ENCODE results near the gene TEAD3.
"Not testable (repeated sequence)": the region's sequence is repeated elsewhere in the genome, so short reads cannot be mapped to it uniquely, and the experiment has no call there.

TEAD3 gene

GRCh38 chr6:35445691-35446090 is 51.2 kb downstream of the TEAD3 start:
- DNase-seq, result no peak

- no peak for DNase-seq
Observed at GRCh38 chr6:35443341-35444030, 53.4 kb downstream of the TEAD3 start.

DNA sequence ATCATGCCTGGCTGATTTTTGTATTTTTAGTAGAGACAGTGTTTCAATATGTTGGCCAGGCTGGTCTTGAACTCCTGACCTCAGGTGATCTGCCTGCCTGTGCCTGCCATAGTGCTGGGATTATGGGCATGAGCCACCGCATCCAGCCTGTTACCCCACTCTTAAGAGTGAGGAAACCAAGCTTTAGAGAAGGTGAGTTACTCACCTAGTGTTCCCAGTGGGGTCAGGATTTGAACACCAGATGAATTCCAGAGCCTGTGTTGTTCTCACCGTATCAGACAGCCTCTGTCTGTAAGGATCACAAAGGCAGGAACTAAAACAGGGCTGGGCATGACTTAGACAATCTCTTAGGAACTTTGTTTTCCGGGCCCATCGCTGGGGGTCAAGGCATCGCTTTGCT is 54.2 kb downstream of the TEAD3 start:
- no peak for DNase-seq

DNA sequence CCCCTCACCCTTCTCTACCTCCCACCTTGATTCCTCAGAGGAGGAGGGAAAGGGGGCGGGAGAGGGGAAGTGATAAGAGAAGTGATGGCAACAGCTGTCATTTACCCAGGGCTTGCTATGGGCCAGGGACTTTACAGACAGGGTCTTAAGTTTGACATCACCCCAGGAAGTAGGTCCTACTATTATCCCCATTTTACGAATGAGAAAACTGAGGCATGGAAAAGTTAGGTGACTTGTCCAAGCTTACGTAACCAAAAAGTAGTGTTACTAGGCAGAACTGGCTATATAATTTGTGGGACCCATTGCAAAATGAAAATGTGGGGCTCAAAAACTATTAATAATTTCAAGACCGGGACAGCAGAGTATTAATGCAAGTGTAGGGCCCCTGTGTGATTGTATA is 55.2 kb downstream of the TEAD3 start:
- no peak for DNase-seq

GRCh38 chr6:35441205-35441604 is 55.7 kb downstream of the TEAD3 start:
- no peak for DNase-seq

DNA sequence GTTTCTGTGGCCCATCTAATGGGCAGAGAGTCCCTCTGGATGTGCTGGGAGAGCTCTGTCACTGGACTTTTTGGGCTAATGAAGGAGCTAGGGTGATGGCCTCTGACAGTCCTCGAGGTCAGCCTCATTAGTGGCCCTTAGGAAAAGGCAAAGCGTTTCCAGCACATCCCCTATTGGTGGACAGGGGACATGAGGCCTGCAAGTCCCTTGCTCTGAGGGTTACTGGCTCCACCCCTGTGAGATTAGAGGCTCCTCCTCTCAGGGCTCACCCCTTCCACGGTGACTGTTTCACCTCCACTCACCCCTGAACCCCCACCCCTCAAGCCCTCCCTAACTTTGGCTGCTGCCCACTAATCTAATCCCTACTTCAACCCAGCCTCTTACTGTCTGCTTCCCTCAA is 57.6 kb downstream of the TEAD3 start:
- DNase-seq, result no peak

DNA sequence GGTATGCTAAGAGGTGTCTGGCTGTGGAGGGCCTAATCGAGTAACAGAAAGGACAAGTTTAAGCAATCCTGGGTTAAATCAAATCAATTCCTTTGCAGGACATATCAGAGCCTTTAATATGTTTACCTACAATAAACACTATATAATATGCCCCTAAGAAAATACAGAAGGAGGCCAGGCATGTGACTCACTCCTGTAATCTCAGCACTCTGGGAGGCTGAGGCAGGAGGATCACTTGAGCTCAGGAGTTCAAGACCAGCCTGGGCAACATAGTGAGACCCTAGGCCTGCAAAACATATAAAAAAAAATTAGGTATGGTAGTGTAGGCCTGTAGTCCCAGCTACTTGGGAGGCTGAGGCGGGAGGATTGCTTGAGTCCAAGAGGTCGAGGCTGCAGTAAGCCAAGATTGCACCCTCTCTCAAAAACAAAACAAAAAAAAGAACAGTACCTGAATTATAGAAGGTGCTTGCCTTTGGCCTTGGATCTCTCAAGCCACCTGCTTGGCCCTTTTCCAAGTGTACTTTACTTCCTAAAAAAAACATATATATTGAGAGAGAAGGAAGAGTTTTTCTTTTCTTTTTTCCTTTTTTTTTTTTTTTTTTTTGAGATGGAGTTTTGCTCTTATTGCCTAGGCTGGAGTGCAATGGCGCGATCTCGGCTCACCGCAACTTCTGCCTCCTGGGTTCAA is 58.4 kb downstream of the TEAD3 start:
- DNase-seq, result not testable (repeated sequence)

GRCh38 chr6:35436071-35436857 is 60.6 kb downstream of the TEAD3 start:
- DNase-seq, result no peak

DNA sequence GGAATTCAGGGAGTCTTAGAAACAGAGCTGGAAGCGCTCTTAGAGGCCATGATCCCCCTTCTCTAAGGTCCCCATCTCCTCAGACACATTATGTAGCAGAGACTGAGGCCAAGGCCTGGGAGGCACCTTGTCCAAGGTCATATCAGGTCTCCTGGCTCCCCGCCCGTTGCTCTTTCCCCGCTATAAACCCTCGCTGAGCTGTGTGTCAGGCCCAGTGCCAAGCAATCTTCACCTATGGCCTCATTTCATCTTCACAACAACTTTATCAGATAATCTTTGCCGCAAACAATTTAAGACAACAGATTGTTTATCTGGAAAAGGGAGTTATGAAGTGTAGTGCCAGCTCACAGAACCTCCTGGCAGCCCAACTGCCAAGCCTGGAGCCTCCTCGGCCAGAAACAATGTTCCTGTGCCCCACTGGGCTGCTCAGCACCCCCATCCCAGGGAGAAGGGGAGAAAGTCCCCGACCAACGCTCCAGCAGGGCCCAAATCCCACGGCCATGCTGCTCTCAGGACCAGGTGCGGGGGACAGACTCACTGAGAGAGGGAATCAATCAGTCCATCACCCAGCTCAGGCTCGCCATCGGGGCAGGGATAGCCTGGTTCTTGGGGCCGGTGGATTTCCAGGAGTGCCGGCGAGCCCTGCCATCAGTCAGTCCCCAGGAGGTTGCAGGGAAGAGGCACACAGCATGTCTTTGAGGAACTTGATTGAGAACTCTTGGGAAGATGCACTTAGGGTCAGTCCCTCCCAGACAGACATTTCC is 61.6 kb downstream of the TEAD3 start:
- no peak for DNase-seq

- DNase-seq, result not testable (repeated sequence)
Observed at GRCh38 chr6:35432702-35433101, 64.2 kb downstream of the TEAD3 start.

GRCh38 chr6:35432291-35432690 is 64.6 kb downstream of the TEAD3 start:
- no peak for DNase-seq

DNA sequence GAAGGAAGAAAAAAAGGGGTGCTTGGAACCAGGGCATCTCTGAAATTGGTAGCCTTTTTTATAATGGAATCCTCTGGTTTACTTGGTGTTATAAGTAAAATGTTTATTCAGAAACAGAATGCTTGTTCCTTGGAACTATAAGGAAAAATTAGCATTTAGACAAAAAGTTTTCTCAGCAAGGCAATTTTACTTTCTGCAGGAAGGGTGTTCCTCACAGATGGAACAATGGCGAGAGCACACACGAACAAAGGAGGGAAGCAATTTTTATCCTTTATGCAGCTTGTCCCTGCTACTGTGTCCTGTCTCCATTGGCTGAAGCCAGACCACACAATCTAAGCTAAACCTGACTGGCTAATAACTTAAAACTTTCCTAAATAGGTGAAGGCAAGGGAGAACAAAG is 67.4 kb downstream of the TEAD3 start:
- no peak for DNase-seq

DNA sequence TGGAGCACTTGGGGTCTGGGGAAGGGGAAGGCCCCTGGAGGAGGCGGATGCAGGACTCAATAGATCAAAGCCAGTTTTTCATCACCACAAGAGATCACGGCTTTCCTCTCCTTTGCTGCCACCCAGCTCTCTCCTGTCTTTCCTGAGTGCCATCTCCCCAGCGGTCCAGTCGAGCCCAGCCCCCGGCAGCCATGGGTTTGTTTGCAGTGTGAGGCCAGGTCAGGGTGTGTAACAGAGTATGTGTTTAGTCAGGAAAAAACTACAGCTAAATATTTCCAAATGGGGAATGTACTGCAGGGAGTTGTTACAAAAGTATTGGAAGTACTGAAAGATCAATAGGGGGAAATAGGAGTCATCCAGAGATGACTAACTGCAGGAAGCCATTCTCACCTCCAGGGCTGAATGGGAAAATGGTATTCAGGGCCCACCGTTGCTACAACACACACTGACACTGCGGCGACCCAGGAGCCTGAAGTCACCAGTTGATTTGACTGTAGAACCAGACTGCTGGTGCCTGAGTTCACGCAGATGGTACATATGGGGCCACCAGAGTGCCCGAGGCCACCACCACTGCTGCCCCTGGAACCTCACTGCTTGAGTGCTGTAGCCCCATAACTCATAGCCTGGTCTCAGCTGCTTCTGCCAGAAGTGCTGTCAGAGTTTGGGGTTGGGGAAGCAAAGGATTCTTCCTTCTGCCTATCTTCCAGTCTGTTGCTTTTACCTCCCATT is 68.3 kb downstream of the TEAD3 start:
- no peak for DNase-seq

DNA sequence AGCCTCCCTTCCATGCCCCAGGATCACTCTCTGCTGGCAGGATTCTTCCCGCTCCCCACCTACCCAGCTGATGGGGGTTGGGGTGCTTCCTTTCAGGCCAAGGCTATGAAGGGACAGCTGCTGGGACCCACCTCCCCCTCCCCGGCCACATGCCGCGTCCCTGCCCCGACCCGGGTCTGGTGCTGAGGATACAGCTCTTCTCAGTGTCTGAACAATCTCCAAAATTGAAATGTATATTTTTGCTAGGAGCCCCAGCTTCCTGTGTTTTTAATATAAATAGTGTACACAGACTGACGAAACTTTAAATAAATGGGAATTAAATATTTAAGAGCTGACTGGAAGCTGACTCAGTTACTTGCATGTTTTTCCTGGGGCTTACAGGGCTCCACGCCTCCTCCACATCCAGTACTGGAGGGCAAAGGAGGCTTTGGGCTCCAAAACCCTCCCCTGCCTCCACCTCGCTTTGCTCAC is 69.0 kb downstream of the TEAD3 start:
- no peak for DNase-seq

DNA sequence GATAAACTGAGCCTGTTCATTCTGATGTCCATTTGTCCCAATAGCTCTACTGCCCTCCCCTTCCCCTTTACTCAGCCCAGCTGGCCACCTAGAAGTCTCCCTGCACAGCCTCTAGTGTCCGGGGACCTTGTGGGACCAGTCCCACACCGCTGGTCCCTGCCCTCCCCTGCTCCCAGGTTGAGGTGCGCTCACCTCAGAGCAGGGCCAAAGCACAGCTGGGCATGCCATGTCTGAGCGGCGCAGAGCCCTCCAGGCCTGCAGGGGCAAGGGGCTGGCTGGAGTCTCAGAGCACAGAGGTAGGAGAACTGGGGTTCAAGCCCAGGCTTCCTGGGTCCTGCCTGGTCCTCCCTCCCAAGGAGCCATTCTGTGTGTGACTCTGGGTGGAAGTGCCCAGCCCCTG is 69.4 kb downstream of the TEAD3 start:
- DNase-seq, result no peak

DNA sequence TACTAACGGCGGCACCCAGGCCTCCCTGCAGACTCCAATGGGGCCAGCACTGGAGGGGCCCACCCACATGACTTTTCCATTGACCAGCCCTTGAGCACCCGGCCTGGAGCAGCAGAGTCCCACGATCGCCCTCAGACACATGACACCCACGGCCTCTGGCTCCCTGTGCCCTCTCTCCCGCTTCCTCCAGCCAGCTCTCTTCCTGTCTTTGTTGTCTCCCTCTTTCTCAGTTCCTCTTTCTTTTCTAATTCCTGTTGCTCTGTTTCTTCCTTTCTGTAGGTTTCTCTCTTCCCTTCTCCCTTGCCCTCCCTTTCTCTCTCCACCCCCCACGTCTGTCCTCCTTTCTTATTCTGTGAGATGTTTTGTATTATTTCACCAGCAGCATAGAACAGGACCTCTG is 70.8 kb downstream of the TEAD3 start:
- DNase-seq, result no peak

- DNase-seq, result no peak
Observed at GRCh38 chr6:35425284-35425683, 71.6 kb downstream of the TEAD3 start.

Measured in NCI-H748 treated with DMSO at 0.1 percent for 48 hours (cell line).